ENCODE measurements around the gene PDE11A.

Gene PDE11A

GRCh38 chr2:177778472-177778871 lies 294.1 kb downstream of the PDE11A start:
- DNase-seq (ENCODE audit: extremely low spot score) = no peak
- POLR2A ChIA-PET = no interaction called here
- TF ChIP-seq HDGF (IDR thresholded peaks at IDR 0.05; ENCODE audit: borderline replicate concordance) (no peak), CTBP1 (IDR thresholded peaks at IDR 0.05; ENCODE audit: borderline replicate concordance) (no peak), ELF4 (IDR thresholded peaks at IDR 0.05) (no peak), ARNT (IDR thresholded peaks at IDR 0.05) (no peak), FOXM1 (IDR thresholded peaks at IDR 0.05; ENCODE audit: borderline replicate concordance) (no peak), LEF1 (IDR thresholded peaks at IDR 0.05; ENCODE audit: borderline replicate concordance) (no peak), SUZ12 (IDR thresholded peaks at IDR 0.05) (no peak), SP1 (IDR thresholded peaks at IDR 0.05) (no peak), PKNOX1 (IDR thresholded peaks at IDR 0.05) (no peak), BHLHE40 (IDR thresholded peaks at IDR 0.05; ENCODE audit: borderline replicate concordance) (no peak), TARDBP (IDR thresholded peaks at IDR 0.05) (no peak), NFRKB (IDR thresholded peaks at IDR 0.05) (no peak)
- CTCF ChIA-PET = no interaction called here

GRCh38 chr2:177772529-177772928 lies 300.0 kb downstream of the PDE11A start:
- no peak for DNase-seq (ENCODE audit: extremely low spot score)
- CTCF ChIA-PET = interaction anchor here (0.7 to 1.1 kb wide), 5 partner anchors 9 to 968 kb away, joined by 3 to 6 read pairs (median 4); no protein-coding TSS in a partner anchor
- POLR2A ChIA-PET = no interaction called here
- TF ChIP-seq NFRKB (IDR thresholded peaks at IDR 0.05) (no peak), ZNF384 (IDR thresholded peaks at IDR 0.05) (peak; percentile 85)

- ChIA-PET CTCF (interaction anchor here (1.0 kb wide), 1 partner anchor 341 kb away, joined by 5 read pairs; no protein-coding TSS in a partner anchor), POLR2A (no interaction called here)
- TF ChIP-seq PKNOX1 (IDR thresholded peaks at IDR 0.05) = no peak
- TF ChIP-seq NFRKB (IDR thresholded peaks at IDR 0.05) = no peak
- no peak for TF ChIP-seq FOXM1 (IDR thresholded peaks at IDR 0.05; ENCODE audit: borderline replicate concordance)
- no peak for DNase-seq (ENCODE audit: extremely low spot score)
Observed at GRCh38 chr2:177771191-177771590, 301.4 kb downstream of the PDE11A start.

GRCh38 chr2:177767768-177768167 lies 304.8 kb downstream of the PDE11A start:
- DNase-seq (ENCODE audit: extremely low spot score) = no peak
- TF ChIP-seq L3MBTL2 (conservative IDR thresholded peaks at IDR 0.05) (no peak), TARDBP (IDR thresholded peaks at IDR 0.05) (no peak), BHLHE40 (IDR thresholded peaks at IDR 0.05; ENCODE audit: borderline replicate concordance) (no peak), PKNOX1 (IDR thresholded peaks at IDR 0.05) (no peak), ZNF384 (IDR thresholded peaks at IDR 0.05) (no peak), LEF1 (IDR thresholded peaks at IDR 0.05; ENCODE audit: borderline replicate concordance) (no peak), FOXA1 (IDR thresholded peaks at IDR 0.05) (no peak), NFRKB (IDR thresholded peaks at IDR 0.05) (no peak), FOXK2 (IDR thresholded peaks at IDR 0.05) (no peak), ARNT (IDR thresholded peaks at IDR 0.05) (no peak), HDGF (IDR thresholded peaks at IDR 0.05; ENCODE audit: borderline replicate concordance) (no peak), CTBP1 (IDR thresholded peaks at IDR 0.05; ENCODE audit: borderline replicate concordance) (no peak), ELF4 (IDR thresholded peaks at IDR 0.05) (no peak), SUZ12 (IDR thresholded peaks at IDR 0.05) (no peak), SP1 (IDR thresholded peaks at IDR 0.05) (no peak)
- CTCF ChIA-PET = no interaction called here
- POLR2A ChIA-PET = no interaction called here

GRCh38 chr2:177765698-177766097 lies 306.9 kb downstream of the PDE11A start:
- TF ChIP-seq BHLHE40 (IDR thresholded peaks at IDR 0.05; ENCODE audit: borderline replicate concordance) (no peak), ZNF384 (IDR thresholded peaks at IDR 0.05) (no peak)
- ChIA-PET CTCF (no interaction called here), POLR2A (no interaction called here)
- DNase-seq (ENCODE audit: extremely low spot score) = no peak

- POLR2A ChIA-PET = no interaction called here
- CTCF ChIA-PET = interaction anchor here (0.6 to 1.4 kb wide), 5 partner anchors 9 to 274 kb away, joined by 3 to 6 read pairs (median 4); no protein-coding TSS in a partner anchor
- TF ChIP-seq L3MBTL2 (conservative IDR thresholded peaks at IDR 0.05) = peak; percentile 78
- TF ChIP-seq HDGF (IDR thresholded peaks at IDR 0.05; ENCODE audit: borderline replicate concordance) = no peak
- peak; percentile 80 for DNase-seq (ENCODE audit: extremely low spot score)
Observed at GRCh38 chr2:177763531-177764265, 308.9 kb downstream of the PDE11A start.

GRCh38 chr2:177759443-177759842 lies 313.1 kb downstream of the PDE11A start:
- CTCF ChIA-PET = interaction anchor here (0.7 to 1.0 kb wide), 2 partner anchors 10 to 425 kb away, joined by 4 to 5 read pairs; no protein-coding TSS in a partner anchor
- TF ChIP-seq TARDBP (IDR thresholded peaks at IDR 0.05) (no peak), ARNT (IDR thresholded peaks at IDR 0.05) (no peak), BHLHE40 (IDR thresholded peaks at IDR 0.05; ENCODE audit: borderline replicate concordance) (no peak)
- no peak for DNase-seq (ENCODE audit: extremely low spot score)
- POLR2A ChIA-PET = interaction anchor here (0.6 kb wide), 1 partner anchor 403 kb away, joined by 4 read pairs; no protein-coding TSS in a partner anchor
